ENCODE data around the gene AAMDC. TPM values are rescaled to one million over a fixed set of nuclear protein-coding genes. Genes with fewer than 3 reads are reported as not detected.

The AAMDC gene
- total and polyA plus RNA-seq, 2 donors (not counting 1 experiment from before 2014, with no cell fraction given), result 1.9 to 7.5 TPM

- CTCF ChIA-PET, result no interaction called here
- H3K9me3 Mint-ChIP-seq (ENCODE audit: insufficient read depth), result no peaks in the 10 kb centered on the region
- Histone ChIP-seq H3K79me2 (ENCODE audit: control insufficient read depth, insufficient read depth, low read length) (peaks cover 100% of the 10 kb centered on the region), H3K4me2 (replicated peaks; ENCODE audit: low read depth, low read length, poor library complexity, severe bottlenecking) (no peak overlapping the region), H3K4me3 (ENCODE audit: control extremely low read depth in 1 of 5, extremely low read depth in 1 of 5, insufficient read depth in 1 of 5, low read depth in 2 of 5, low read length in 4 of 5) (no peak overlapping the region), H3K27me3 (replicated peaks in 1 of 4; ENCODE audit: control extremely low read depth in 1 of 4, control insufficient read depth in 3 of 4, insufficient read depth in 4 of 4, low read length in 3 of 4) (no peaks in the 10 kb centered on the region), H2AFZ (ENCODE audit: insufficient read depth, low read depth, low read length, poor library complexity, severe bottlenecking) (no peak overlapping the region), H4K20me1 (ENCODE audit: control insufficient read depth, insufficient read depth, low read length, poor library complexity, severe bottlenecking) (peaks cover 93% of the 10 kb centered on the region), H3K36me3 (replicated peaks in 1 of 2; ENCODE audit: control extremely low read depth in 1 of 2, control insufficient read depth in 1 of 2, extremely low read depth in 1 of 2, insufficient read depth in 2 of 2, low read length in 1 of 2) (peaks cover 2 to 12% of the 10 kb centered on the region in 2 experiments), H3K9me3 (ENCODE audit: control extremely low read depth in 1 of 3, control insufficient read depth in 2 of 3, insufficient read depth in 1 of 3, low read length in 2 of 3) (peaks cover 0 to 3% (median 0%) of the 10 kb centered on the region in 3 donors), H3K4me1 (ENCODE audit: control insufficient read depth in 2 of 2, insufficient read depth in 2 of 2, low read length in 2 of 2) (peaks cover 7 to 8% of the 10 kb centered on the region in 2 donors), H3K27ac (ENCODE audit: low read length in 2 of 2) (peak overlapping the region in 1 of 2 donors; percentile 43), H3K9ac (ENCODE audit: low read length) (no peak overlapping the region)
- no peak overlapping the region for H3K4me3 Mint-ChIP-seq
- ATAC-seq (ENCODE audit: low read depth) (no peak), DNase-seq (no peak)
- peaks cover 64% of the 10 kb centered on the region for H3K4me1 Mint-ChIP-seq
- TF ChIP-seq EZH2 (IDR thresholded peaks at IDR 0.05; ENCODE audit: borderline replicate concordance, insufficient read depth, low read depth, low read length, poor library complexity, severe bottlenecking) (no peak), CTCF (IDR thresholded peaks at IDR 0.05) (no peak)
- no peaks in the 10 kb centered on the region for H3K27me3 Mint-ChIP-seq
- POLR2A ChIA-PET, result no interaction called here
- H3K27ac Mint-ChIP-seq, result peak overlapping the region; percentile 38
- intact Hi-C loops (cut with micrococcal nuclease), result no loop called here
Observed at GRCh38 chr11:77800449-77800848, 20.5 kb upstream of the AAMDC start.

GRCh38 chr11:77801477-77801876 lies 19.5 kb upstream of the AAMDC start:
- no peak overlapping the region for H3K27ac Mint-ChIP-seq
- H3K4me2 ChIP-seq (replicated peaks; ENCODE audit: low read depth, low read length, poor library complexity, severe bottlenecking), result no peak overlapping the region
- WGBS (ENCODE audit: insufficient coverage), result 100% methylated on average over 2 of the region's 3 CpGs
- H3K27ac ChIP-seq (ENCODE audit: low read length in 2 of 2), result no peak overlapping the region
- no peak overlapping the region for H3K9ac ChIP-seq (ENCODE audit: low read length)
- peaks cover 60% of the 10 kb centered on the region for H3K4me1 Mint-ChIP-seq
- H3K4me3 Mint-ChIP-seq, result no peak overlapping the region
- TF ChIP-seq EZH2 (IDR thresholded peaks at IDR 0.05; ENCODE audit: borderline replicate concordance, insufficient read depth, low read depth, low read length, poor library complexity, severe bottlenecking) (no peak), CTCF (IDR thresholded peaks at IDR 0.05) (no peak)
- H3K27me3 Mint-ChIP-seq, result no peaks in the 10 kb centered on the region
- no peak for ATAC-seq (ENCODE audit: low read depth)
- peaks cover 0 to 3% (median 0%) of the 10 kb centered on the region in 3 donors for H3K9me3 ChIP-seq (ENCODE audit: control extremely low read depth in 1 of 3, control insufficient read depth in 2 of 3, insufficient read depth in 1 of 3, low read length in 2 of 3)
- intact Hi-C loops (cut with micrococcal nuclease), result no loop called here
- H4K20me1 ChIP-seq (ENCODE audit: control insufficient read depth, insufficient read depth, low read length, poor library complexity, severe bottlenecking), result peaks cover 93% of the 10 kb centered on the region
- ChIA-PET POLR2A (no interaction called here), CTCF (no interaction called here)
- H3K79me2 ChIP-seq (ENCODE audit: control insufficient read depth, insufficient read depth, low read length), result peaks cover 100% of the 10 kb centered on the region
- no peak for DNase-seq
- no peaks in the 10 kb centered on the region for H3K27me3 ChIP-seq (replicated peaks in 1 of 4; ENCODE audit: control extremely low read depth in 1 of 4, control insufficient read depth in 3 of 4, insufficient read depth in 4 of 4, low read length in 3 of 4)
- peaks cover 8 to 13% of the 10 kb centered on the region in 2 donors for H3K4me1 ChIP-seq (ENCODE audit: control insufficient read depth in 2 of 2, insufficient read depth in 2 of 2, low read length in 2 of 2)
- no peak overlapping the region for H2AFZ ChIP-seq (ENCODE audit: insufficient read depth, low read depth, low read length, poor library complexity, severe bottlenecking)
- peaks cover 2 to 12% of the 10 kb centered on the region in 2 experiments for H3K36me3 ChIP-seq (replicated peaks in 1 of 2; ENCODE audit: control extremely low read depth in 1 of 2, control insufficient read depth in 1 of 2, extremely low read depth in 1 of 2, insufficient read depth in 2 of 2, low read length in 1 of 2)
- no peak overlapping the region for H3K4me3 ChIP-seq (ENCODE audit: control extremely low read depth in 1 of 5, extremely low read depth in 1 of 5, insufficient read depth in 1 of 5, low read depth in 2 of 5, low read length in 4 of 5)
- no peaks in the 10 kb centered on the region for H3K9me3 Mint-ChIP-seq (ENCODE audit: insufficient read depth)
